ENCODE measurements around the gene CENPB. TPM values are rescaled to one million over a fixed set of nuclear protein-coding genes. Genes with fewer than 3 reads are reported as not detected.

The CENPB gene
- total and polyA plus RNA-seq, 4 donors: 35.9 to 113 (median 79.4) TPM

- no peak for DNase-seq
- H3K4me1 ChIP-seq (ENCODE audit: control insufficient read depth in 5 of 5, insufficient read depth in 5 of 5, low read length in 5 of 5): peaks cover 0 to 40% (median 14%) of the 10 kb centered on the region in 5 donors
- peak overlapping the region; percentile 87 for H3K4me3 ChIP-seq
- H3K9me3 ChIP-seq (ENCODE audit: control insufficient read depth in 4 of 4, insufficient read depth in 3 of 4, low read length in 3 of 4): no peaks in the 10 kb centered on the region
- H3K36me3 ChIP-seq (ENCODE audit: control insufficient read depth in 4 of 4, insufficient read depth in 4 of 4, low read length in 4 of 4): peaks cover 0 to 38% (median 14%) of the 10 kb centered on the region in 4 donors
- no peaks in the 10 kb centered on the region for H3K27me3 ChIP-seq (ENCODE audit: control insufficient read depth in 3 of 3, insufficient read depth in 3 of 3, low read length in 2 of 3)
- no peak for TF ChIP-seq CTCF (IDR thresholded peaks at IDR 0.05; ENCODE audit: control extremely low read depth, extremely low read depth)
- WGBS, 2 donors: 57 to 77% methylated on average over 19 of the region's 19 CpGs
- ATAC-seq (ENCODE audit: insufficient read depth, low FRiP score): no peak
- peak overlapping the region in 1 of 2 donors; percentile 78 for H3K27ac ChIP-seq (ENCODE audit: low read depth in 1 of 2, low read length in 1 of 2)
- H3K9ac ChIP-seq (ENCODE audit: insufficient read depth in 1 of 2, low read length in 2 of 2): peak overlapping the region in 1 of 2 donors; percentile 2
Measured at GRCh38 chr20:3797592-3798372, 11.2 kb upstream of the CENPB start.

GRCh38 chr20:3797226-3797545 is 10.6 kb upstream of the CENPB start:
- H3K36me3 ChIP-seq (ENCODE audit: control insufficient read depth in 4 of 4, insufficient read depth in 4 of 4, low read length in 4 of 4): peaks cover 0 to 34% (median 13%) of the 10 kb centered on the region in 4 donors
- no peaks in the 10 kb centered on the region for H3K9me3 ChIP-seq (ENCODE audit: control insufficient read depth in 4 of 4, insufficient read depth in 3 of 4, low read length in 3 of 4)
- no peak for TF ChIP-seq CTCF (IDR thresholded peaks at IDR 0.05; ENCODE audit: control extremely low read depth, extremely low read depth)
- H3K27ac ChIP-seq (ENCODE audit: low read depth in 1 of 2, low read length in 1 of 2): peak overlapping the region in 1 of 2 donors; percentile 78
- H3K27me3 ChIP-seq (ENCODE audit: control insufficient read depth in 3 of 3, insufficient read depth in 3 of 3, low read length in 2 of 3): no peaks in the 10 kb centered on the region
- ATAC-seq (ENCODE audit: insufficient read depth, low FRiP score) (no peak), DNase-seq (no peak)
- WGBS, 2 donors: 63 to 91% methylated on average over 5 of the region's 5 CpGs
- peaks cover 0 to 40% (median 14%) of the 10 kb centered on the region in 5 donors for H3K4me1 ChIP-seq (ENCODE audit: control insufficient read depth in 5 of 5, insufficient read depth in 5 of 5, low read length in 5 of 5)
- peak overlapping the region in 1 of 2 donors; percentile 2 for H3K9ac ChIP-seq (ENCODE audit: insufficient read depth in 1 of 2, low read length in 2 of 2)
- H3K4me3 ChIP-seq: peak overlapping the region; percentile 87

- peak overlapping the region in 1 of 2 donors; percentile 78 for H3K27ac ChIP-seq (ENCODE audit: low read depth in 1 of 2, low read length in 1 of 2)
- 11 to 19% methylated on average over 28 to 33 of the region's 33 CpGs for WGBS, 2 donors
- no peak for TF ChIP-seq CTCF (IDR thresholded peaks at IDR 0.05; ENCODE audit: control extremely low read depth, extremely low read depth)
- no peaks in the 10 kb centered on the region for H3K9me3 ChIP-seq (ENCODE audit: control insufficient read depth in 4 of 4, insufficient read depth in 3 of 4, low read length in 3 of 4)
- peaks cover 0 to 29% (median 11%) of the 10 kb centered on the region in 4 donors for H3K36me3 ChIP-seq (ENCODE audit: control insufficient read depth in 4 of 4, insufficient read depth in 4 of 4, low read length in 4 of 4)
- no peaks in the 10 kb centered on the region for H3K27me3 ChIP-seq (ENCODE audit: control insufficient read depth in 3 of 3, insufficient read depth in 3 of 3, low read length in 2 of 3)
- no peak for DNase-seq
- no peak overlapping the region for H3K9ac ChIP-seq (ENCODE audit: insufficient read depth in 1 of 2, low read length in 2 of 2)
- peak overlapping the region; percentile 87 for H3K4me3 ChIP-seq
- H3K4me1 ChIP-seq (ENCODE audit: control insufficient read depth in 5 of 5, insufficient read depth in 5 of 5, low read length in 5 of 5): peaks cover 0 to 40% (median 14%) of the 10 kb centered on the region in 5 donors
- no peak for ATAC-seq (ENCODE audit: insufficient read depth, low FRiP score)
Measured at GRCh38 chr20:3796477-3797225, 10.1 kb upstream of the CENPB start.

All from lung (tissue), 12 donors.